ENCODE measurements around the gene VPS8. TPM values are rescaled to one million over a fixed set of nuclear protein-coding genes. Genes with fewer than 3 reads are reported as not detected.

The VPS8 gene
- 27.9 TPM for polyA plus RNA-seq (2013, experiment 1 of 2; ENCODE audit: insufficient read length)
- 24.7 TPM for polyA plus RNA-seq (2013, experiment 2 of 2; ENCODE audit: insufficient read length)

DNA sequence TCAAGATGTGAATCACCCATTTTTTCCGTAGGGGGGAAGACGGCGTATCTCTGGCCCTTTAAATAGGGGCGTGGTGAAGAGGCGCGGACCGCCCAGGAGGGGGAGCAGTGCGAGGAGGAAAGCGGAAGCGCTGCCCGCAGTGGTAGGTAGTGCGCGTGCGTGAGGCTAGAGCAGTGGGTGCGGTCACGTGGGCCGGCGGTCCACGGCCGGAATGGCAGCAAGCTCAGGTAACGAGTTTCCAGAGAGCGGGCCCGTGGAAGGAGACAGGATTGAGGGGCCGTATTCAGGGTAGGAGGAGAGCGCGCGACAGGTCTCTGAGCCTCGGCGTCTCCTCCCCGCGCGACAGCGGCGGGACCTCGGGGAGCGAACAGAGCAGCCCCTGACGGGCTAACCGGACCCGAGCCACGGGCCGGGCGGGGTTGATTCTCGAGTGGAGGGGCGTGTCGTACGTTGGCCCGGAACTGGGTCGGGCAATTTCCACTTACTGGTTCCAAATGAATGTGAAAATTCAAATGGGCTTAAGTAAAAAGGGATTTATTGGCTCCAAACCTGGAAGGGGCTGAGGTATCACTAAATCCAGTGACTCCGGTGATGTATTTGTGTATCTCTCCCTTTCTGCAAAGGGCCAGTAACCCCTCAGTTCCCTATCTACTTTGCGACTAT is at the start of gene VPS8:
Gene VPS8 (plus strand): TSS at position 168 of the 663 bp plus-strand sequence. CDS start 12,467 bp downstream, outside the sequence.
- peak; percentile 95 for DNase-seq

GRCh38 chr3:184764191-184764590 is 47.8 kb upstream of the VPS8 start:
- DNase-seq: no peak

- no peak for DNase-seq
Observed at GRCh38 chr3:184765047-184765729, 46.8 kb upstream of the VPS8 start.

- DNase-seq: peak; percentile 67
Observed at GRCh38 chr3:184765730-184766074, 46.3 kb upstream of the VPS8 start.

DNA sequence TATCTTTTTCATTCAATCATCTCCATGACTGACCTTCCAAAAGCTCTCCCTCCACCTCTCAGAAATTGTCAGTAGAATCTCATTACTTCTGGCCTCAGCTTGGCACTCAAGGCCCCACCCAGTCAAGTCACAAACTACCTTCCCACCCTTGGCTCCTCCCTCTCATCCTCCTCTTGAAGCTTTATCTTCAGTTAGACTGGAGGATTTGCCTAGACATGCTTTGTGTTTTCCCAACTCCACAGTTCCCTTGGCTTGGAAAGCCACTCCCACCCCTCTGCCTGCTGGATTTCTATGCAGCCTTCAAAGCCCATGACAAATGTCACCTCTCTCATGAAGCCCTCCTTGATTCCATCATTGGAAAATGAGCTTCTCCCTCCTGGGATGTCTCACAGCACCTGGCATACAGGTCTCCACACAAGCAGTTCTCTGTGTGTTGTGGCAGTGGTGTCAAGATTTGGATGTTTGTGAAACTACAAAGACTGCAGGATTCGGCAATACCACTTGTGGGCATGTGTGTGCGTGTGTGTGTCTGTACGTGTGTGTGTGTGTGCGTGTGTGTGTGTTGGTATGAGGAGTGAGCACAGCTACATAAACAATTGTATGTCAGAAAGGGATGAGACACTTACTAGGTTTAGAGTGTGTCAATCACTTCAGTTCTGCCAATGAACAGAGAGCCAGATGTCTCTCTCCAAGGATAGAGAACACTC is 45.3 kb upstream of the VPS8 start:
- peak; percentile 62 for DNase-seq

DNA sequence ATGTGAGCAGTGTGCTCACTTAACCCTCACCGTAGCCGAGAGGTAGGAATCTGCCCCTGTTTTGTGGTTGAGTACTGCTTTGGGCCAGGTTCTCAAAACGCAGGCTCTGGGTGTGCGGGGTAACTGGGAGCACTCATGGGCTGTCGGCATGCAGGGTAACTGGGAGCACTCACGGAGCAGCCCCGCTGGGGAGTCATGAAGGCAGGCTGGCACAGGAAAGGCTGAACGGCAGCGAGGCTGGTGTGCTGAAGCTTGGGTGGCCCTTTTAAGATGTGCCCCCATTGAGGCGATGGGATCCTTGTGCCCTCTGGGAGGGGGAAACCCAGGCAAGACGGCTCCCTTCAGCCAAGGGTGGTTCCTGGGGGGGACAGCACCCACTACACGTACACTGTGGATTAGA is 44.6 kb upstream of the VPS8 start:
- no peak for DNase-seq

GRCh38 chr3:184769382-184770170 is 42.4 kb upstream of the VPS8 start:
- no peak for DNase-seq

GRCh38 chr3:184770541-184770940 is 41.4 kb upstream of the VPS8 start:
- DNase-seq: no peak

DNA sequence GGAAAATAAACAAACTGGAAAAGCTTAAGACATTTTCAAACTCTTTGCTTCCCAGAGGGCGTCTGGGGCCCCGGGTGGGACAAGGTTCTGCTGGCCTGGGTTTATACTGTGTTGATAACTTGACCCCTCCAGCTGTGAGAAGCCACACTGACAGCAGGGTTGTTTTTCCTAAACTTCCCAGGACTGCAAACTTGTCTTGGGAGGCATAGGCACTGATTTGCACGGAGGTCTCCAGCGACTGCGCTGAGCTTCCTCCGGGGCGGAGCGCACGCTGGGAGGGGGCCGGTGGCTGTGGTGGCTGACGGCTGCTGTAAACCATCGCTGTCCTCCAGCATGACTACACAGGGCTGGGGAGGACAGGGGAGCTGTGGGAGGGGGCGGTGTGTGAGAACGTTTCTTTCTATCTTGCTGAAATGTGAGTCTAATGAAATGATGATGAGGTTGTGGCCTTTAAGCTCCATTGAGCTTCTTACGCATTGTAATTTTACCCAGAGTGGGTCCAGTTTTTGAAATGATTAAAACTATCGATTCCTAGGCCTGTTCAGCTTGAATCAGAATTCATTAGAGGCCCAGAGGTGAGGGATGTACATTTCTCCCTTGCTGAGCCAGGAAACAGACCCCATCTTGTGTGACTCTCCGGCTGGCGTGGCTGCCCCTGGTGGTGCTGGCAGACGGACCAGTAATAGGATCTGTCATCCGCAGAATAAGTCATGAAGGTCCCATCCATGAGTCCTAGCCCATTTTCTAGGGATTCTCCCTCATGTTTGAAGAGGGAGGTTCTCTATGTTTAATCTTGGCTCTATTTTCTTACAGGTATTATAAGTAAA is 40.5 kb upstream of the VPS8 start:
- no peak for DNase-seq

- no peak for DNase-seq
Observed at GRCh38 chr3:184772667-184773272, 39.2 kb upstream of the VPS8 start.

- DNase-seq: peak; percentile 72
Observed at GRCh38 chr3:184773283-184774186, 38.4 kb upstream of the VPS8 start.

GRCh38 chr3:184776916-184777315 is 35.0 kb upstream of the VPS8 start:
- DNase-seq: no peak

- DNase-seq: peak; percentile 96
Observed at GRCh38 chr3:184777566-184778356, 34.2 kb upstream of the VPS8 start.

DNA sequence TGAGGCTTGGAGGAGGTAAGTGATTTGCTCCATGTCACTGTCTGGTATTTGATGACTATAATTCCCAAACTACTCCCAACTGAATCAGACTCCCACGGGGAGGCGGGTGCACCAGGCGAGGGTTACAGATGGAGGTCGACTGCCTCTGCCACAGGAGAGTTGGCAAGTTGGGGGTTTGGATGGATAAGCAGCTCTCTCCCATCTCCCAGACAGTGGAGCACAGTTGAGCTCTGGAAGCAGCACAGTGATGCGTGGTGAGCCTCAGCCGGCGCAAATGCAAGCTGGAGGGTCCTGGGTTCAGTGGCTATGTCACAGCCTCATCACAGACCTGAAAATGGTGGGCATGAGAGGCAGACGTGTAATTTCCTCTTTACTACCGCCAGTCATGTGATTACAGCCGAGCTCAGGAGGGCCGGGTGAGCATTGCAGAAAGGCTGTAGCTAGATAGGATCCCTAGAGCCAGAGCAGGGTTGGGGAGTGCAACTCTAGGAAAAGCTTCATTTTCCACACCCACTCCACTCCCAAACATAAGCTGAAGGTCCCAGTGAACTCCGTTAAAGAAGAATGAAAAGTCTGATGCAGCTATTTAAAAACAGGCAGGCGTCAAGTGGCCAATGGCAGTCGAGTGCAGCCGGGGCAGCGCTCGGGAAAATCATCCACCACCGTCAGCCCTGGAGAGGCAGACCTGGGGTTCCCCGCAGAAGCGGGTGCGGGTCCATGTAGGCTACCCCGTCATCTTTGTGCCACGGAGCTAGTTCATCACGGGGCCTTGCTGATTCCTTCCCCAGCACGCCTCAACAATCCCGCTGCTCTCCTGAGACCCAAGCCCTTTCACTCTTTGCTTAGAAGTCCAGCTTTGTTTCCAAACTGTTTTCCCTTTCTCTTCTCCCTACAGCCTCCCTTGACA is 33.3 kb upstream of the VPS8 start:
- DNase-seq: no peak

- peak; percentile 53 for DNase-seq
Observed at GRCh38 chr3:184780981-184781515, 30.9 kb upstream of the VPS8 start.

- no peak for DNase-seq
Observed at GRCh38 chr3:184781801-184782200, 30.2 kb upstream of the VPS8 start.

- peak; percentile 61 for DNase-seq
Observed at GRCh38 chr3:184783319-184783718, 28.6 kb upstream of the VPS8 start.
